ENCODE data around the gene SP110. TPM values are rescaled to one million over a fixed set of nuclear protein-coding genes. Genes with fewer than 3 reads are reported as not detected.
A peak's percentile ranks its signal among the peaks of the same experiment; 100 is the strongest.

Gene SP110
- total and polyA plus RNA-seq, 9 of the 15 experiments (the other 6 are each of a cell fraction or from before 2014, with no cell fraction given): 3.6 to 11.0 (median 7.1) TPM

- TF ChIP-seq HBP1 (CRISPR knock-in tag; IDR thresholded peaks at IDR 0.05) (no peak), PATZ1 (CRISPR knock-in tag; IDR thresholded peaks at IDR 0.05; ENCODE audit: borderline replicate concordance) (no peak)
Measured at GRCh38 chr2:230156782-230157699, 62.7 kb downstream of the SP110 start (continued).

- no peaks in the 10 kb centered on the region for H3K36me3 ChIP-seq (ENCODE audit: control insufficient read depth, insufficient read depth, low read length)
- intact Hi-C loops (cut with micrococcal nuclease) (no loop called here), in situ Hi-C loops (cut with MboI) (no loop called here)
- TF ChIP-seq NFE2 (IDR thresholded peaks at IDR 0.05; ENCODE audit: low read depth) (peak; percentile 35; the same call in 1 of the 2 replicates), EHMT2 (IDR thresholded peaks at IDR 0.05) (no peak)
- no peaks in the 10 kb centered on the region for H4K20me1 ChIP-seq (replicated peaks; ENCODE audit: control insufficient read depth, insufficient read depth, low read length)
- no peak overlapping the region for H2AFZ ChIP-seq (ENCODE audit: low read depth, low read length)
- no peaks in the 10 kb centered on the region for H3K27me3 ChIP-seq (ENCODE audit: control insufficient read depth in 2 of 2, insufficient read depth in 2 of 2, low read length in 2 of 2)
- CTCF ChIA-PET (ENCODE audit: low intra/inter-chr PET ratio): no interaction called here
- H3K9me3 ChIP-seq (replicated peaks; ENCODE audit: control insufficient read depth, insufficient read depth, low read depth, low read length): no peaks in the 10 kb centered on the region
- H3K4me3 ChIP-seq: no peak overlapping the region
- no peaks in the 10 kb centered on the region for H3K9me1 ChIP-seq (ENCODE audit: control insufficient read depth, insufficient read depth, low read length)
- H3K4me1 ChIP-seq (replicated peaks in 1 of 2; ENCODE audit: control insufficient read depth in 2 of 2, insufficient read depth in 2 of 2, low read length in 2 of 2): no peaks in the 10 kb centered on the region
- FAIRE-seq (no peak), DNase-seq (ENCODE audit: extremely low read depth in 1 of 4, low spot score in 3 of 4) (no peak), ATAC-seq (no peak)
- H3K4me2 ChIP-seq (ENCODE audit: insufficient read depth, low read length): no peak overlapping the region
- POLR2A ChIA-PET: no interaction called here
- no peak overlapping the region for H3K27ac ChIP-seq (ENCODE audit: extremely low read depth, low read depth, low read length)
- H3K9ac ChIP-seq (ENCODE audit: insufficient read depth in 1 of 2, low read depth in 2 of 2, low read length in 2 of 2): no peak overlapping the region
- WGBS (ENCODE audit: insufficient coverage, low coverage, missing lambda C conversion rate): 6% methylated on average over 6 of the region's 7 CpGs
- no peaks in the 10 kb centered on the region for H3K79me2 ChIP-seq (ENCODE audit: control insufficient read depth, insufficient read depth, low read length)
- BruUV-seq (replicated peaks): no TSS peak
Measured at GRCh38 chr2:230155359-230155758, 64.4 kb downstream of the SP110 start.

Measured in K562 (cell line).